ENCODE data around the gene ZBTB11. TPM values are rescaled to one million over a fixed set of nuclear protein-coding genes. Genes with fewer than 3 reads are reported as not detected.

The ZBTB11 gene
- polyA plus RNA-seq (2013, experiment 1 of 2), result 6.0 TPM
- 6.1 TPM for polyA plus RNA-seq (2013, experiment 2 of 2)

- Histone ChIP-seq H3K4me2 (ENCODE audit: insufficient read depth, low read length, poor library complexity, severe bottlenecking) (peak within 1 kb of the TSS; percentile 73), H3K36me3 (replicated peaks in 1 of 2; ENCODE audit: control insufficient read depth in 2 of 2, insufficient read depth in 2 of 2, low read length in 2 of 2) (peaks cover 15 to 28% of the 10 kb centered on the region in 2 donors), H2BK5ac (ENCODE audit: low read length) (peak within 1 kb of the TSS; percentile 75), H2AK5ac (ENCODE audit: low read depth, low read length) (peak within 1 kb of the TSS; percentile 45), H3K18ac (ENCODE audit: low read length) (peak within 1 kb of the TSS; percentile 95), H3K9me3 (replicated peaks in 1 of 2; ENCODE audit: control insufficient read depth in 2 of 2, insufficient read depth in 1 of 2, low read depth in 1 of 2, low read length in 2 of 2) (no peaks in the 10 kb centered on the region), H3K4ac (ENCODE audit: low read length) (no peak within 1 kb of the TSS), H2BK12ac (ENCODE audit: low read length) (peak within 1 kb of the TSS; percentile 94), H3K27ac (replicated peaks; ENCODE audit: low read length) (peak within 1 kb of the TSS; percentile 75), H2BK120ac (ENCODE audit: low read depth, low read length) (peak within 1 kb of the TSS; percentile 87), H3K79me1 (ENCODE audit: low read depth, low read length) (peaks cover 6% of the 10 kb centered on the region), H3K23ac (ENCODE audit: low read depth, low read length, poor library complexity) (peak within 1 kb of the TSS; percentile 94), H3K4me3 (ENCODE audit: low read length in 2 of 2) (peak within 1 kb of the TSS; percentile 89 to 94), H2AFZ (ENCODE audit: low read length) (peak within 1 kb of the TSS; percentile 95), H3K4me1 (ENCODE audit: control insufficient read depth in 2 of 2, insufficient read depth in 1 of 2, low read depth in 1 of 2, low read length in 2 of 2) (peaks cover 0 to 5% of the 10 kb centered on the region in 2 donors), H2BK15ac (ENCODE audit: low read length) (peak within 1 kb of the TSS; percentile 85), H3K27me3 (ENCODE audit: control insufficient read depth in 3 of 3, insufficient read depth in 3 of 3, low read depth in 1 of 3, low read length in 3 of 3) (no peaks in the 10 kb centered on the region), H4K91ac (ENCODE audit: low read depth, low read length, poor library complexity) (no peak within 1 kb of the TSS), H3K14ac (ENCODE audit: low read length) (peak within 1 kb of the TSS; percentile 97), H3K9ac (ENCODE audit: low read depth, low read length, poor library complexity) (peak within 1 kb of the TSS; percentile 99), H4K8ac (ENCODE audit: low read depth, low read length) (peak within 1 kb of the TSS; percentile 43)
- WGBS, 2 donors (ENCODE audit: extremely low coverage in 2 of 2, insufficient read length in 2 of 2, insufficient replicate concordance in 1 of 2), result no CpG with 5 or more reads among the region's 57 CpGs
- peak; percentile 100 for DNase-seq (ENCODE audit: low spot score)
Observed at GRCh38 chr3:101676765-101677435, at the start of gene ZBTB11. ZBTB11 (minus strand) TSS chr3:101677132; CDS start chr3:101676914, 218 bp downstream.

- WGBS, 2 donors (ENCODE audit: extremely low coverage in 2 of 2, insufficient read length in 2 of 2, insufficient replicate concordance in 1 of 2), result no CpG with 5 or more reads among the region's 3 CpGs
- peak overlapping the region in 1 of 2 donors; percentile 96 for H3K4me3 ChIP-seq (ENCODE audit: low read length in 2 of 2)
Observed at GRCh38 chr3:101725890-101726275, 49.0 kb upstream of the ZBTB11 start.

GRCh38 chr3:101725194-101725889, 48.4 kb upstream of the ZBTB11 start:
- DNase-seq (ENCODE audit: low spot score), result peak; percentile 4

More at GRCh38 chr3:101725890-101726275, 49.0 kb upstream of the ZBTB11 start:
- no peak overlapping the region for H2AK5ac ChIP-seq (ENCODE audit: low read depth, low read length)
- H3K18ac ChIP-seq (ENCODE audit: low read length), result no peak overlapping the region
- no peak overlapping the region for H4K91ac ChIP-seq (ENCODE audit: low read depth, low read length, poor library complexity)
- no peak overlapping the region for H3K4me2 ChIP-seq (ENCODE audit: insufficient read depth, low read length, poor library complexity, severe bottlenecking)
- peaks cover 0 to 2% of the 10 kb centered on the region in 2 donors for H3K4me1 ChIP-seq (ENCODE audit: control insufficient read depth in 2 of 2, insufficient read depth in 1 of 2, low read depth in 1 of 2, low read length in 2 of 2)
- H3K9me3 ChIP-seq (replicated peaks in 1 of 2; ENCODE audit: control insufficient read depth in 2 of 2, insufficient read depth in 1 of 2, low read depth in 1 of 2, low read length in 2 of 2), result no peaks in the 10 kb centered on the region
- no peaks in the 10 kb centered on the region for H3K79me1 ChIP-seq (ENCODE audit: low read depth, low read length)
- DNase-seq (ENCODE audit: low spot score), result no peak
- H3K27me3 ChIP-seq (ENCODE audit: control insufficient read depth in 3 of 3, insufficient read depth in 3 of 3, low read depth in 1 of 3, low read length in 3 of 3), result no peaks in the 10 kb centered on the region
- H2BK15ac ChIP-seq (ENCODE audit: low read length), result no peak overlapping the region
- no peak overlapping the region for H2BK120ac ChIP-seq (ENCODE audit: low read depth, low read length)
- H4K8ac ChIP-seq (ENCODE audit: low read depth, low read length), result no peak overlapping the region
- H3K27ac ChIP-seq (replicated peaks; ENCODE audit: low read length), result no peak overlapping the region
- H3K14ac ChIP-seq (ENCODE audit: low read length), result no peak overlapping the region
- peak overlapping the region; percentile 97 for H2AFZ ChIP-seq (ENCODE audit: low read length)
- H3K4ac ChIP-seq (ENCODE audit: low read length), result no peak overlapping the region
- no peak overlapping the region for H3K23ac ChIP-seq (ENCODE audit: low read depth, low read length, poor library complexity)
- peaks cover 11 to 47% of the 10 kb centered on the region in 2 donors for H3K36me3 ChIP-seq (replicated peaks in 1 of 2; ENCODE audit: control insufficient read depth in 2 of 2, insufficient read depth in 2 of 2, low read length in 2 of 2)
- no peak overlapping the region for H2BK12ac ChIP-seq (ENCODE audit: low read length)
- no peak overlapping the region for H3K9ac ChIP-seq (ENCODE audit: low read depth, low read length, poor library complexity)
- H2BK5ac ChIP-seq (ENCODE audit: low read length), result no peak overlapping the region

More at GRCh38 chr3:101725194-101725889, 48.4 kb upstream of the ZBTB11 start:
- no peak overlapping the region for H2BK5ac ChIP-seq (ENCODE audit: low read length)
- no peak overlapping the region for H2AK5ac ChIP-seq (ENCODE audit: low read depth, low read length)
- WGBS, 2 donors (ENCODE audit: extremely low coverage in 2 of 2, insufficient read length in 2 of 2, insufficient replicate concordance in 1 of 2), result no CpG with 5 or more reads among the region's 21 CpGs
- H3K9ac ChIP-seq (ENCODE audit: low read depth, low read length, poor library complexity), result peak overlapping the region; percentile 5
- H2AFZ ChIP-seq (ENCODE audit: low read length), result peak overlapping the region; percentile 97
- H3K18ac ChIP-seq (ENCODE audit: low read length), result peak overlapping the region; percentile 58
- H2BK12ac ChIP-seq (ENCODE audit: low read length), result no peak overlapping the region
- H4K8ac ChIP-seq (ENCODE audit: low read depth, low read length), result no peak overlapping the region
- H3K27me3 ChIP-seq (ENCODE audit: control insufficient read depth in 3 of 3, insufficient read depth in 3 of 3, low read depth in 1 of 3, low read length in 3 of 3), result no peaks in the 10 kb centered on the region
- H2BK120ac ChIP-seq (ENCODE audit: low read depth, low read length), result no peak overlapping the region
- H3K4ac ChIP-seq (ENCODE audit: low read length), result no peak overlapping the region
- H3K14ac ChIP-seq (ENCODE audit: low read length), result no peak overlapping the region
- H3K9me3 ChIP-seq (replicated peaks in 1 of 2; ENCODE audit: control insufficient read depth in 2 of 2, insufficient read depth in 1 of 2, low read depth in 1 of 2, low read length in 2 of 2), result no peaks in the 10 kb centered on the region
- H3K4me2 ChIP-seq (ENCODE audit: insufficient read depth, low read length, poor library complexity, severe bottlenecking), result peak overlapping the region; percentile 73
- H3K36me3 ChIP-seq (replicated peaks in 1 of 2; ENCODE audit: control insufficient read depth in 2 of 2, insufficient read depth in 2 of 2, low read length in 2 of 2), result peaks cover 11 to 41% of the 10 kb centered on the region in 2 donors
- H3K27ac ChIP-seq (replicated peaks; ENCODE audit: low read length), result no peak overlapping the region
- no peak overlapping the region for H2BK15ac ChIP-seq (ENCODE audit: low read length)
- H3K4me1 ChIP-seq (ENCODE audit: control insufficient read depth in 2 of 2, insufficient read depth in 1 of 2, low read depth in 1 of 2, low read length in 2 of 2), result peaks cover 0 to 2% of the 10 kb centered on the region in 2 donors
- H3K23ac ChIP-seq (ENCODE audit: low read depth, low read length, poor library complexity), result no peak overlapping the region
- no peaks in the 10 kb centered on the region for H3K79me1 ChIP-seq (ENCODE audit: low read depth, low read length)
- peak overlapping the region; percentile 88 to 96 for H3K4me3 ChIP-seq (ENCODE audit: low read length in 2 of 2)
- no peak overlapping the region for H4K91ac ChIP-seq (ENCODE audit: low read depth, low read length, poor library complexity)

All from neuronal stem cell (in vitro differentiated cells).